ENCODE results near the gene SUPT3H.

GRCh38 chr6:44785130-44785529, 592.6 kb downstream of the SUPT3H start:
- no peak for TF ChIP-seq CEBPB (IDR thresholded peaks at IDR 0.05)
- TF ChIP-seq EGR1 (IDR thresholded peaks at IDR 0.05) = no peak
- no peak for TF ChIP-seq EP300 (IDR thresholded peaks at IDR 0.05; ENCODE audit: borderline replicate concordance)
- no peak for TF ChIP-seq TAF1 (IDR thresholded peaks at IDR 0.05; ENCODE audit: low read depth)
- no peak for TF ChIP-seq REST (IDR thresholded peaks at IDR 0.05; ENCODE audit: low read depth)
- TF ChIP-seq RAD21 (IDR thresholded peaks at IDR 0.05; ENCODE audit: low read depth) = no peak
- TF ChIP-seq TCF12 (IDR thresholded peaks at IDR 0.05; ENCODE audit: low read depth) = no peak
- no peak for TF ChIP-seq NFIC (IDR thresholded peaks at IDR 0.05)
- TF ChIP-seq MAX (IDR thresholded peaks at IDR 0.05) = no peak
- TF ChIP-seq ZBTB7A (IDR thresholded peaks at IDR 0.05; ENCODE audit: low read depth) = no peak
